ENCODE data around the gene ASIC4.

GRCh38 chr2:219505585-219505984, 8.7 kb upstream of the ASIC4 start:
- TF ChIP-seq CTCF (IDR thresholded peaks at IDR 0.05; ENCODE audit: poor library complexity) (no peak), EZH2 (IDR thresholded peaks at IDR 0.05; ENCODE audit: borderline replicate concordance) (no peak)

All from hepatocyte (in vitro differentiated cells).